ENCODE measurements around the gene HIVEP3. TPM values are rescaled to one million over a fixed set of nuclear protein-coding genes. Genes with fewer than 3 reads are reported as not detected.

Gene HIVEP3
- total RNA-seq, 1 donor from 2014 or later, result 8.9 TPM

- no peaks in the 10 kb centered on the region for H3K27me3 ChIP-seq (ENCODE audit: insufficient read depth, low read length)
- no peak overlapping the region for H2AFZ ChIP-seq (ENCODE audit: low read depth, low read length)
- no peak overlapping the region for H3K4me3 Mint-ChIP-seq (ENCODE audit: unreplicated experiment)
- DNase-seq (ENCODE audit: low read depth), result no peak
- no peak overlapping the region for H3K27ac Mint-ChIP-seq (ENCODE audit: unreplicated experiment)
- H3K27ac ChIP-seq (ENCODE audit: low read depth, low read length), result no peak overlapping the region
- H4K20me1 ChIP-seq (ENCODE audit: insufficient read depth, low read length), result no peaks in the 10 kb centered on the region
- no peaks in the 10 kb centered on the region for H3K9me3 ChIP-seq (ENCODE audit: insufficient read depth, low read depth, low read length)
- no peaks in the 10 kb centered on the region for H3K27me3 Mint-ChIP-seq (ENCODE audit: low read depth, unreplicated experiment)
- TF ChIP-seq, protein P1, sequence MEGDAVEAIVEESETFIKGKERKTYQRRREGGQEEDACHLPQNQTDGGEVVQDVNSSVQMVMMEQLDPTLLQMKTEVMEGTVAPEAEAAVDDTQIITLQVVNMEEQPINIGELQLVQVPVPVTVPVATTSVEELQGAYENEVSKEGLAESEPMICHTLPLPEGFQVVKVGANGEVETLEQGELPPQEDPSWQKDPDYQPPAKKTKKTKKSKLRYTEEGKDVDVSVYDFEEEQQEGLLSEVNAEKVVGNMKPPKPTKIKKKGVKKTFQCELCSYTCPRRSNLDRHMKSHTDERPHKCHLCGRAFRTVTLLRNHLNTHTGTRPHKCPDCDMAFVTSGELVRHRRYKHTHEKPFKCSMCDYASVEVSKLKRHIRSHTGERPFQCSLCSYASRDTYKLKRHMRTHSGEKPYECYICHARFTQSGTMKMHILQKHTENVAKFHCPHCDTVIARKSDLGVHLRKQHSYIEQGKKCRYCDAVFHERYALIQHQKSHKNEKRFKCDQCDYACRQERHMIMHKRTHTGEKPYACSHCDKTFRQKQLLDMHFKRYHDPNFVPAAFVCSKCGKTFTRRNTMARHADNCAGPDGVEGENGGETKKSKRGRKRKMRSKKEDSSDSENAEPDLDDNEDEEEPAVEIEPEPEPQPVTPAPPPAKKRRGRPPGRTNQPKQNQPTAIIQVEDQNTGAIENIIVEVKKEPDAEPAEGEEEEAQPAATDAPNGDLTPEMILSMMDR (IDR thresholded peaks at IDR 0.05; ENCODE audit: insufficient read depth, low read depth, low read length), result no peak
- TF ChIP-seq EZH2 (IDR thresholded peaks at IDR 0.05; ENCODE audit: insufficient read depth, low read length), result no peak
- H3K4me3 ChIP-seq (ENCODE audit: insufficient read depth, low read depth, low read length), result no peak overlapping the region
- H3K9me3 Mint-ChIP-seq (ENCODE audit: unreplicated experiment), result no peaks in the 10 kb centered on the region
- no peaks in the 10 kb centered on the region for H3K36me3 Mint-ChIP-seq (ENCODE audit: low read depth, unreplicated experiment)
- peaks cover 39% of the 10 kb centered on the region for H3K4me1 ChIP-seq (ENCODE audit: insufficient read depth, low read length)
- H3K79me2 ChIP-seq (ENCODE audit: insufficient read depth, low read length), result peaks cover 62% of the 10 kb centered on the region
- H3K9ac ChIP-seq (ENCODE audit: low read length), result no peak overlapping the region
- H3K4me1 Mint-ChIP-seq (ENCODE audit: low read depth, unreplicated experiment), result peaks cover 35% of the 10 kb centered on the region
- no peak overlapping the region for H3K4me2 ChIP-seq (ENCODE audit: low read length)
- FAIRE-seq, result no peak
- H3K36me3 ChIP-seq (ENCODE audit: insufficient read depth, low read length), result no peaks in the 10 kb centered on the region
Measured at GRCh38 chr1:41894101-41894807, 24.5 kb downstream of the HIVEP3 start.

GRCh38 chr1:41892301-41892781 is 26.4 kb downstream of the HIVEP3 start:
- H2AFZ ChIP-seq (ENCODE audit: low read depth, low read length), result no peak overlapping the region
- FAIRE-seq (no peak), DNase-seq (ENCODE audit: low read depth) (no peak)
- no peak for TF ChIP-seq EZH2 (IDR thresholded peaks at IDR 0.05; ENCODE audit: insufficient read depth, low read length)
- TF ChIP-seq, protein P1 (IDR thresholded peaks at IDR 0.05; ENCODE audit: insufficient read depth, low read depth, low read length), result no peak
- no peak overlapping the region for H3K27ac Mint-ChIP-seq (ENCODE audit: unreplicated experiment)
- H3K9me3 ChIP-seq (ENCODE audit: insufficient read depth, low read depth, low read length), result no peaks in the 10 kb centered on the region
- no peak overlapping the region for H3K27ac ChIP-seq (ENCODE audit: low read depth, low read length)
- no peaks in the 10 kb centered on the region for H3K36me3 Mint-ChIP-seq (ENCODE audit: low read depth, unreplicated experiment)
- no peaks in the 10 kb centered on the region for H3K27me3 ChIP-seq (ENCODE audit: insufficient read depth, low read length)
- no peaks in the 10 kb centered on the region for H3K36me3 ChIP-seq (ENCODE audit: insufficient read depth, low read length)
- H3K4me2 ChIP-seq (ENCODE audit: low read length), result peak overlapping the region; percentile 78
- peaks cover 27% of the 10 kb centered on the region for H3K4me1 ChIP-seq (ENCODE audit: insufficient read depth, low read length)
- H3K4me3 Mint-ChIP-seq (ENCODE audit: unreplicated experiment), result no peak overlapping the region
- peak overlapping the region; percentile 43 for H3K9ac ChIP-seq (ENCODE audit: low read length)
- peaks cover 67% of the 10 kb centered on the region for H3K79me2 ChIP-seq (ENCODE audit: insufficient read depth, low read length)
- no peaks in the 10 kb centered on the region for H3K9me3 Mint-ChIP-seq (ENCODE audit: unreplicated experiment)
- no peak overlapping the region for H3K4me3 ChIP-seq (ENCODE audit: insufficient read depth, low read depth, low read length)
- H4K20me1 ChIP-seq (ENCODE audit: insufficient read depth, low read length), result peaks cover 6% of the 10 kb centered on the region
- H3K27me3 Mint-ChIP-seq (ENCODE audit: low read depth, unreplicated experiment), result no peaks in the 10 kb centered on the region
- peaks cover 24% of the 10 kb centered on the region for H3K4me1 Mint-ChIP-seq (ENCODE audit: low read depth, unreplicated experiment)

Measured in astrocyte (in vitro differentiated cells and primary cell).